AG04449 (cell line): ENCODE measurements around the gene SMARCAL1.

ENCODE experiments used
- CTCF ChIA-PET: fragments of 350-600 bp; formaldehyde crosslinking; extraction: SDS; loops from one replicate; lab custom pipeline; 2021; ENCODE audit warnings: antibody characterized with exemption; lab: Yijun Ruan, JAX
- POLR2A ChIA-PET: fragments of 400-600, 350-600 bp; formaldehyde crosslinking; extraction: SDS; loops from one replicate; lab custom pipeline; 2020; ENCODE audit warnings: antibody characterized with exemption, inconsistent platforms; lab: Yijun Ruan, JAX
- DNase-seq: peaks from one replicate; pipeline ENCODE4 v3.0.0-alpha.2; 2010; ENCODE audit warnings: low read depth, low spot score
- H3K4me3 ChIP-seq: 2 replicates; pipeline ENCODE4 v1.5.1; 2011; ENCODE audit warnings: low read depth, mild to moderate bottlenecking, control low read depth, low read length
- TF ChIP-seq, protein P1 (sequence below): IDR thresholded peaks from one replicate; pipeline ENCODE4 v1.5.1; 2011; ENCODE audit warnings: mild to moderate bottlenecking, moderate library complexity, low read length, control low read depth, inconsistent platforms; ENCODE audit not compliant: insufficient read depth; ENCODE audit errors: missing control alignments

Gene SMARCAL1

DNA sequence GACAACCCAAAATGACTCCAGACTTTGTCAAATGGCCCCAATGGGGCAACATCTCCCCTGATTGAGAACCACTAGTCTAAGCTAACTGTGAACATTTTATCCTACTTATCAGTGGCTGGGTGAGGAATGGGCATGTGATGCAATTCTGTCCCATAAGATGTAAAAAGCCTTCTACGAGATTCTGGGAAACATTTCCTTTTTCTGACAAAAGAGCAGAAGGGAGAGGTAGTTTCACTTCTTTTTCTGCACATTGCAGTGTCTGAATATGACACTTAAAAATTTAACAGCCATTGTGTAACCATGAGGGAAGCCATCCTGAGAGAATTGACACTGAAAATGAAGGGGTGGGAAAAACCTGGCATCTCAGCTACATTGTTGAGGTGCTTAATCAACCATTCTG, 22.7 kb upstream of the SMARCAL1 start:
- POLR2A ChIA-PET: interaction anchor here (0.5 to 0.9 kb wide), 3 partner anchors 11 to 88 kb away, joined by 3 read pairs; no protein-coding TSS in a partner anchor
- CTCF ChIA-PET: interaction anchor here (1.1 to 8.2 kb wide), 3 partner anchors 9 to 280 kb away, joined by 3 to 71 read pairs (median 5); no protein-coding TSS in a partner anchor
- TF ChIP-seq, protein P1, sequence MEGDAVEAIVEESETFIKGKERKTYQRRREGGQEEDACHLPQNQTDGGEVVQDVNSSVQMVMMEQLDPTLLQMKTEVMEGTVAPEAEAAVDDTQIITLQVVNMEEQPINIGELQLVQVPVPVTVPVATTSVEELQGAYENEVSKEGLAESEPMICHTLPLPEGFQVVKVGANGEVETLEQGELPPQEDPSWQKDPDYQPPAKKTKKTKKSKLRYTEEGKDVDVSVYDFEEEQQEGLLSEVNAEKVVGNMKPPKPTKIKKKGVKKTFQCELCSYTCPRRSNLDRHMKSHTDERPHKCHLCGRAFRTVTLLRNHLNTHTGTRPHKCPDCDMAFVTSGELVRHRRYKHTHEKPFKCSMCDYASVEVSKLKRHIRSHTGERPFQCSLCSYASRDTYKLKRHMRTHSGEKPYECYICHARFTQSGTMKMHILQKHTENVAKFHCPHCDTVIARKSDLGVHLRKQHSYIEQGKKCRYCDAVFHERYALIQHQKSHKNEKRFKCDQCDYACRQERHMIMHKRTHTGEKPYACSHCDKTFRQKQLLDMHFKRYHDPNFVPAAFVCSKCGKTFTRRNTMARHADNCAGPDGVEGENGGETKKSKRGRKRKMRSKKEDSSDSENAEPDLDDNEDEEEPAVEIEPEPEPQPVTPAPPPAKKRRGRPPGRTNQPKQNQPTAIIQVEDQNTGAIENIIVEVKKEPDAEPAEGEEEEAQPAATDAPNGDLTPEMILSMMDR: no peak
- no peak for DNase-seq
- H3K4me3 ChIP-seq: no peak overlapping the region

DNA sequence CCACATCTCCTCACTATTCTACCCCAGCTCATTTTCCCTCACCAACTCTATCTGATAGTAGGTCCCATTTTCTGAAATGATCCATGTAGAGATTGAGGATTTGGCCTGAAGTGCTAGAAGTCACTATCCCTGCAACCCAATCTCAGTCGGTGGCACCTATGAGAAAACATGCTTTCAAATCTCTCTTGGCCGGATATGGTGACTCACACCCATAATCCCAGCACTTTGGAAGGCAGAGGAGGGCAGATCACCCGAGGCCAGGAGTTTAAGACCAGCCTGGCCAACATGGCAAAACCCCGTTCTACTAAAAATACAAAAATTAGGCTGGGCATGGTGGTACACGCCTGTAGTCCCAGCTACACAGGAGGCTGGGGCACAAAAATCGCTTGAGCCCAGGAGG, 20.9 kb upstream of the SMARCAL1 start:
- ChIA-PET CTCF (interaction anchor here (8.2 kb wide), 1 partner anchor 12 kb away, joined by 71 read pairs; no protein-coding TSS in a partner anchor), POLR2A (no interaction called here)
- TF ChIP-seq, protein P1: no peak

DNA sequence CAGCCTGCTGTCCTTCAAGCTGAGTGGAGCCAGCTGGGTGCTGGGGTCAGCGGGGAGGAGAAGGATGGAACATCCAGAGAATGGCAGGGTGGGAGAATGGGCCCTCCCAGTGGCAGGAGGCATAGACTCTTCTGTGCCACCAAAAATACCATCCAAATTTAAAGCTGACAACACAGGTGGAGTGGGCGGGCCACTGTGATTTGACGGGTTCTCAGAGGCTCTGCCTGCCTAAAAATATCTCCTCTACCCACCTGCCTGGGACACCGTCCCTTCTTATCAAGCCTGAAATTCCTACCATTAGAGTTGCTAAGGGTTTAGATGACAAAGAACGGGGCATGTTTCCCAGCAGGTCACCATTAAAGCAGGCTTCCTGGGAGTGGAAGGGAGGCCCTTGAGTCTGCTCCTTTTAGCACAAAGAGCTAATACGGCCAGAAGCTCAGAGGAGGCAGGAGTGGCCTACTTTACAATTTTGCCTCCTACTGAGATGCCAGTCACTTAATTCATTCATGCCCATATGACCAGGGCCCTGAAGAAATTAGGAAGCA, 20.2 kb upstream of the SMARCAL1 start:
- TF ChIP-seq, protein P1: no peak
- CTCF ChIA-PET: interaction anchor here (8.2 kb wide), 1 partner anchor 11 kb away, joined by 71 read pairs; no protein-coding TSS in a partner anchor

More for the DNA sequence above, 20.9 kb upstream of the SMARCAL1 start:
- H3K4me3 ChIP-seq: no peak overlapping the region
- no peak for DNase-seq

DNA sequence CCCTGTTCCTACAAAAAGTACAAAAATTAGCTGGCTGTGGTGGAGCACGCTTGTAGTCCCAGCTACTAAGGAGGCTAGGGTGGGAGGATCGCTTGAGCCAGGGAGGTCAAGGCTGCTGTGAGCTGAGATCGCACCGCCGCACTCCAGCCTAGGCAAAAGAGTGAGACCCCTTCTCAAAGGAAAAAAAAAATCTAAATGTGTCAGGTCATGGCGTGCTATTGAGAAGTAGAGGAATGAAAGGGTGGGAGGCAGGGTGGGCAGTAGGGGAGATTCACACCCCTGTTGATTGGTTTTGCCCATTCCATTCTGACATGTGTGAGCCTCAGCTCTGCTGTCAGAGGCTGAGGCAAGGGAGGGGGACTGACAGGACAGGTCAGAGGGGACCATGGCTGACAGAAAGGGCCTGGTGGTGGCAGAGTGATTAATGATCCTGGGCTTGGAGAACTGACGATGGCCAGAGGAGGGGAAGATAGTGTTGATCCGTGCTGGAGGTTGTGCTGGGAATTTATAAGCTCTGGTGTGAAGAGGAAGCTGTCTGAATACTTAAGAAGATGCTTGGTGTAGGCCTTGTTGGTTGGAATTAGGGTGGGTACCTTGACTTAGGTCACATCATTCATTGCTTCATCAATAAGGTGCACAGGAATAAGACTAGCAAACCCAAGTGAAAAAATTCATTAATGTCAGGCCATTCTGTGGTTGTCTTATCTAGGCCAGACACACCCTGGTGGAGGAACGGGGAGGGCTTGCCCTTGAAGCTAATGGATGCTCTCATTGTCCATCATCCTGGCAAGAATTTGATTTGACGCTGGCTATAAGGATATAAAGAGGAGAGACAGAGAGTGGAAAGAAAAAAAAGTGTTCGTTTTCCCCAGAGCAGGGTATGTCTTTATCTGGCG, 19.1 kb upstream of the SMARCAL1 start:
- DNase-seq: no peak
- TF ChIP-seq, protein P1: no peak
- ChIA-PET CTCF (interaction anchor here (0.6 to 8.2 kb wide), 2 partner anchors 10 to 279 kb away, joined by 3 to 71 read pairs; no protein-coding TSS in a partner anchor), POLR2A (no interaction called here)
- no peak overlapping the region for H3K4me3 ChIP-seq

More for the DNA sequence above, 20.2 kb upstream of the SMARCAL1 start:
- DNase-seq: no peak
- POLR2A ChIA-PET: no interaction called here
- no peak overlapping the region for H3K4me3 ChIP-seq

DNA sequence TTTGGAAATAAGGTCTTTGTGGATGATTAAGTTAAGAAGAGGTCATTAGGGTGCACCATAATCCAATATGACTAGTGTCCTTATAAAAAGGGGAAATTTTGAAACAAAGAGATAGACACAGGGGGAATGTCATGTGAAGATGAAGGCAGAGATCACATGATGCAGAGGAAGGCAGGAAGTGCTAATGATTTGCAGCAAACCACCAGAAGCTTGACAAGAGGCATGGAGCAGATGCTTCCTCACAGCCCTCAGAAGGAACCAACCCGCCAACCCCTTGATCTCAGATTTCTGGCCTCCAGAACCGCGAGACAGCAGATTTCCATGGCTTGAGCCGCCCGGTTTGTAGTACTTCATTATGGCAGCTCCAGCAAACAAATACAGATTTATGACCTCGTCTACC, 17.4 kb upstream of the SMARCAL1 start:
- POLR2A ChIA-PET: no interaction called here
- CTCF ChIA-PET: interaction anchor here (8.2 kb wide), 1 partner anchor 8 kb away, joined by 71 read pairs; no protein-coding TSS in a partner anchor

More for the DNA sequence above, 17.4 kb upstream of the SMARCAL1 start:
- TF ChIP-seq, protein P1: no peak
- no peak overlapping the region for H3K4me3 ChIP-seq
- DNase-seq: no peak
